Suprapubic skin (tissue), 4 donors: ENCODE data around the gene ITGA4.

ENCODE experiments used
- POLR2A ChIP-seq, 2 donors: fragments of 450-650 bp; IDR thresholded peaks; one replicate each; pipeline ENCODE4 v1.6.1; 2017; ENCODE audit warnings: antibody characterized with exemption in 2 of 2, mild to moderate bottlenecking in 2 of 2, moderate library complexity in 2 of 2
- POLR2AphosphoS5 ChIP-seq, 3 donors: sonication (generic); formaldehyde crosslinking; IDR thresholded peaks; one replicate each; pipeline ENCODE4 v1.6.1; 2017; ENCODE audit warnings: antibody characterized with exemption in 3 of 3
- TF ChIP-seq, protein P1 (sequence below), 2 donors: fragments of 200-600 bp in 1 of 2; fragments of 450-650 bp in 1 of 2; sonication (generic) in 1 of 2; IDR thresholded peaks; one replicate each; pipeline ENCODE4 v1.5.1; 2016 to 2019; ENCODE audit warnings: antibody characterized with exemption in 2 of 2, mild to moderate bottlenecking in 1 of 2, moderate library complexity in 1 of 2

DNA sequence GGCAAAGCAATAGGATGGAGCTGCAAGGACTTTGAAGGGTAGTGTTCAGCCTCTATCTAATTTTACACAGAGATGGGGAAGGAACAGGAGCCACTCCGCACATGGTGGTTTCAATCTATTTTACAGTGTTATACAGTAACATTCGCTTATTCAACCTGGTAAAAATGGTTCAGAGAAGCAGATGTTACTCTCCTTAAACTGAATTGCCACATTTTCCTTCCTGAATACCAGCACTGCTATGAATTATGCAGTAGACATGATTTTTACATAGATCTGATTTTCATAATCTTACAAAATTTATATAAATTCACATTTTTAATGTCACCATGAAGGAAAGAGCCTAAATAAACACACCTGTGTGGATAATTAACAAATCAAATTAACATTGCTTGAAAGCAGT, 85.0 kb downstream of the ITGA4 start:
- TF ChIP-seq POLR2AphosphoS5 (IDR thresholded peaks at IDR 0.05) (no peak), POLR2A (IDR thresholded peaks at IDR 0.05) (no peak)
- TF ChIP-seq, protein P1, sequence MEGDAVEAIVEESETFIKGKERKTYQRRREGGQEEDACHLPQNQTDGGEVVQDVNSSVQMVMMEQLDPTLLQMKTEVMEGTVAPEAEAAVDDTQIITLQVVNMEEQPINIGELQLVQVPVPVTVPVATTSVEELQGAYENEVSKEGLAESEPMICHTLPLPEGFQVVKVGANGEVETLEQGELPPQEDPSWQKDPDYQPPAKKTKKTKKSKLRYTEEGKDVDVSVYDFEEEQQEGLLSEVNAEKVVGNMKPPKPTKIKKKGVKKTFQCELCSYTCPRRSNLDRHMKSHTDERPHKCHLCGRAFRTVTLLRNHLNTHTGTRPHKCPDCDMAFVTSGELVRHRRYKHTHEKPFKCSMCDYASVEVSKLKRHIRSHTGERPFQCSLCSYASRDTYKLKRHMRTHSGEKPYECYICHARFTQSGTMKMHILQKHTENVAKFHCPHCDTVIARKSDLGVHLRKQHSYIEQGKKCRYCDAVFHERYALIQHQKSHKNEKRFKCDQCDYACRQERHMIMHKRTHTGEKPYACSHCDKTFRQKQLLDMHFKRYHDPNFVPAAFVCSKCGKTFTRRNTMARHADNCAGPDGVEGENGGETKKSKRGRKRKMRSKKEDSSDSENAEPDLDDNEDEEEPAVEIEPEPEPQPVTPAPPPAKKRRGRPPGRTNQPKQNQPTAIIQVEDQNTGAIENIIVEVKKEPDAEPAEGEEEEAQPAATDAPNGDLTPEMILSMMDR (IDR thresholded peaks at IDR 0.05): no peak
